ENCODE data around the gene HNRNPM.

HNRNPM gene

DNA sequence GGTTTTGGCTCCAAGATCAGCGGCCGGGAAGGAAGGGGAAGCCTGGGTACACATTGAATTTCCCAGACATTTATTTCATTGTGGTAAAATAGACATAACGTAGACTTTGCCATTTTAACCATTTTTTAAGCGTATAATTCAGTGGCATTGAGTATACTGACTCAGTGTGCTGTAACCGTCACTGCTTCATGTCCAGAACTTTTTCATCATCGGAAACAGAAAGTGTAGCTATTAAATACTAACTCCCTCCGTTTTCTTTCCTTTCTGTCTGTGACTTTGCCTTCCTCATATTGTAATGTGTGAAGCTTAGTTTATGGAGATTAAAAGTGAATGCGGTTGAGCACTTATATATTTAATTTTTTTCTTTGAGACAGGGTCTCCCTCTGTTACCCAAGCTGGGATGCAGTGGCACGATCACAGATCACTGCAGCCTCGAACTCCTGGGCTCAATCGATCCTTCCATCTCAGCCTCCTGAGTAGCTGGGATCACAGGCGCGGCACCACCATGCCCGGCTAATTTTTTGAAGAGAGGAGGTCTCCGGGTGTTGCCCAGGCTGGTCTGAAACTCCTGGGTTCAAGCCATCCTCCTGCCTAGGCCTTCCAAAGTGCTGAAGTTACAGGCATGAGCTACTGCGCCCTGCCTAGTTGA, 1.4 kb downstream of the HNRNPM start:
- H3K4me3 Mint-ChIP-seq: peak overlapping the region; percentile 86
- H3K9me3 Mint-ChIP-seq: no peaks in the 10 kb centered on the region
- no peaks in the 10 kb centered on the region for H3K27me3 Mint-ChIP-seq
- DNase-seq (no peak), ATAC-seq (no peak)
- H3K4me1 Mint-ChIP-seq: peaks cover 53% of the 10 kb centered on the region
- H3K36me3 Mint-ChIP-seq (ENCODE audit: low read depth): peaks cover 32% of the 10 kb centered on the region
- H3K27ac Mint-ChIP-seq: peak overlapping the region; percentile 93

DNA sequence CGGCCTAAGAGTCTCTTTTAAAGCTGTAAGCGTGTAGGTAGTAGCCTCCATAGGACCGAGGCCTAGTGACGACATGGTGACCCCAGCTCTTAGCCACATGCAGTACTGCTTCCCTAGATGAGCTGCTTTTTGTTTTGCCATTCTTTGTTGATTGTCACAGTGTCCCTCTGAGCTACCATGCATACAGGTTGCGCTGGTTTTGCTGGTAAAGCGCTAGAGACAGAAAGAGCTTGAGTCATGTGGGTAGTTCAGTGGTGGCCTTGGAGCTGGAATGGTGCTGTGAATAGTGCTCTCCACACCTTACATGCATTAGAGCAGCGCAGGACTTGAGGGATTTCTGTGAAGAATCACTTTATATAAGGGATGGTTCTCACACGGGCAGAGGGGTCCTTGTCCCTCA, 5.1 kb downstream of the HNRNPM start:
- H3K4me1 Mint-ChIP-seq: peaks cover 81% of the 10 kb centered on the region
- no peaks in the 10 kb centered on the region for H3K9me3 Mint-ChIP-seq
- peak overlapping the region; percentile 14 for H3K4me3 Mint-ChIP-seq
- H3K27me3 Mint-ChIP-seq: no peaks in the 10 kb centered on the region
- H3K36me3 Mint-ChIP-seq (ENCODE audit: low read depth): peaks cover 50% of the 10 kb centered on the region
- no peak for DNase-seq
- no peak for ATAC-seq
- H3K27ac Mint-ChIP-seq: peak overlapping the region; percentile 67

- no peak for ATAC-seq
- peak overlapping the region; percentile 32 for H3K27ac Mint-ChIP-seq
- H3K4me3 Mint-ChIP-seq: peak overlapping the region; percentile 35
- DNase-seq: no peak
- H3K27me3 Mint-ChIP-seq: no peaks in the 10 kb centered on the region
- peaks cover 80% of the 10 kb centered on the region for H3K4me1 Mint-ChIP-seq
- peaks cover 55% of the 10 kb centered on the region for H3K36me3 Mint-ChIP-seq (ENCODE audit: low read depth)
- no peaks in the 10 kb centered on the region for H3K9me3 Mint-ChIP-seq
Observed at GRCh38 chr19:8451377-8451776, 6.6 kb downstream of the HNRNPM start.

DNA sequence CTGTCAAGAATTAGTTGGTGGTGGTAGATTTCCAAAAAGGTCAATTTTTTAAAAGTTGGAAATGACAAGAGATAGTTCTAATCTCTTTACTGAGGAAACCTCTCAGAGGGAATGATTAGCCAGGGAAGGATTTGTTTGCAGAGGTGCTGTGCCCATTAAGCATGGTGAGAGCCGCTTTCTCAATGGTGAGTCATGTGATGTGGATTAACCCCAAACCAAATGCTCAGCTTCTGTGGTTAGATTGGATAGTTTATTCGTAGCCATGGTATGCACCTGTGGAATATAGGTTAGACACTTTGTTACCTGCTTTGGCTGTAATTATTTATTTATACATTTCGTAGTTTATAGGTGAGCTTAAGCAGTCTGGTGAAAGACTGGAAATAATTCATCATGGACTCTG, 7.1 kb downstream of the HNRNPM start:
- ATAC-seq: peak; percentile 70
- peak overlapping the region; percentile 35 for H3K4me3 Mint-ChIP-seq
- DNase-seq: no peak
- no peaks in the 10 kb centered on the region for H3K27me3 Mint-ChIP-seq
- peaks cover 56% of the 10 kb centered on the region for H3K36me3 Mint-ChIP-seq (ENCODE audit: low read depth)
- H3K9me3 Mint-ChIP-seq: no peaks in the 10 kb centered on the region
- peak overlapping the region; percentile 73 for H3K27ac Mint-ChIP-seq
- peaks cover 80% of the 10 kb centered on the region for H3K4me1 Mint-ChIP-seq

DNA sequence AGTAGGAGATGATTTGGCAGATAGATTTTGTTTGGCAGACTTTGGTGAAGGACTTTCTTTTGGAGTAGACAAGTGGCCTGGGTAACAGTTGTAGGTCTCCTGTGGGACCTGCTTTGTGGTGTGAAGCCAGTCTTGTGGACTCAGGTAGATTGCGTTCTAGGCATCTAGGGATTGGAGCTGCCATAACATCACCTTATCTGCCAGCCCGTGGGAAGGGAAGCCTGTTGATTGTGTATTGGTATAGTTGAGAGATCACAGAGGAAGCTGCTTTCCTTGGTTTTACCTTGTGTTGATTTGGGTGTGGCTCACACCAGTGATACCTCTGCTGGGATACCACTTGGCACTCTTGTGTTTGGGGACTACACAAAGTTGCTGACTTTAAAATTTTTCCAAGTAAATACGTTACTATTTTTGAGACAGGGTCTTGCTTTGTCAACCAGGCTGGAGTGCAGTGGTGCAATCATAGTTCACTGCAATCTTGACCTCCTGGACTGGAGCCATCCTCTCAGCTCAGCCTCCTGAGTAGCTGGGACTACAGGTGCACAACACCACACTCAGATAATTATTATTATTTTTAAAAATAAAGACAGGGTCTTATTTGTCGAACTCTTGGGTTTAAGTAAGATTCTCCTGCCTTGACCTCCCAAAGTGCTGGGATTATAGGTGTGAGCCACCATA, 7.8 kb downstream of the HNRNPM start:
- Mint-ChIP-seq H3K27ac (peak overlapping the region; percentile 73), H3K9me3 (no peaks in the 10 kb centered on the region), H3K27me3 (no peaks in the 10 kb centered on the region), H3K4me1 (peaks cover 79% of the 10 kb centered on the region), H3K36me3 (ENCODE audit: low read depth) (peaks cover 56% of the 10 kb centered on the region), H3K4me3 (peak overlapping the region; percentile 48)
- no peak for ATAC-seq
- no peak for DNase-seq

- DNase-seq: no peak
- Mint-ChIP-seq H3K9me3 (no peaks in the 10 kb centered on the region), H3K27me3 (no peaks in the 10 kb centered on the region), H3K36me3 (ENCODE audit: low read depth) (peaks cover 55% of the 10 kb centered on the region), H3K4me3 (no peak overlapping the region), H3K27ac (no peak overlapping the region), H3K4me1 (peaks cover 80% of the 10 kb centered on the region)
- ATAC-seq: no peak
Observed at GRCh38 chr19:8453616-8454015, 8.8 kb downstream of the HNRNPM start.

GRCh38 chr19:8454218-8454617, 9.4 kb downstream of the HNRNPM start:
- Mint-ChIP-seq H3K4me3 (no peak overlapping the region), H3K36me3 (ENCODE audit: low read depth) (peaks cover 55% of the 10 kb centered on the region), H3K27ac (no peak overlapping the region), H3K27me3 (no peaks in the 10 kb centered on the region), H3K4me1 (peaks cover 80% of the 10 kb centered on the region), H3K9me3 (no peaks in the 10 kb centered on the region)
- ATAC-seq (no peak), DNase-seq (no peak)

DNA sequence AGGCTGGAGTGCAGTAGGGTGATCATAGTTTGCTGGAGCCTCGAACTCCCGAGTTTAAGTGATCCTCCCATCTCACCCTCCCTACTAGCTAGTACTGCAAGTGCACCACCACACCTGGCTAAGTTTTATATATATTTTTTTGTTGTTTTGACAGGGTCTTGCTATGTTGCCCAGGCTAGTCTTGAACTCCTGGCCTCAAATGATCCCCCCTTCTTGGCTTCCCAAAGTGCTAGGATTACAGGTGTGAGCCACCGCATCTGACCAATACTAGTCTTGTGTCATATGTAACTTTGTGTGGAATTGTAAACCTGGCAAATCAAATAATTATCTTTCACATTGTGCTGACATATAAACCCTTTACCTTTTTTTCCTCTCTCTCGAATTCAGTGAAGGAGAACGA, 10.2 kb downstream of the HNRNPM start:
- Mint-ChIP-seq H3K4me1 (peaks cover 83% of the 10 kb centered on the region), H3K27ac (peak overlapping the region; percentile 10), H3K36me3 (ENCODE audit: low read depth) (peaks cover 59% of the 10 kb centered on the region), H3K27me3 (no peaks in the 10 kb centered on the region), H3K9me3 (no peaks in the 10 kb centered on the region), H3K4me3 (no peak overlapping the region)
- ATAC-seq (no peak), DNase-seq (no peak)

DNA sequence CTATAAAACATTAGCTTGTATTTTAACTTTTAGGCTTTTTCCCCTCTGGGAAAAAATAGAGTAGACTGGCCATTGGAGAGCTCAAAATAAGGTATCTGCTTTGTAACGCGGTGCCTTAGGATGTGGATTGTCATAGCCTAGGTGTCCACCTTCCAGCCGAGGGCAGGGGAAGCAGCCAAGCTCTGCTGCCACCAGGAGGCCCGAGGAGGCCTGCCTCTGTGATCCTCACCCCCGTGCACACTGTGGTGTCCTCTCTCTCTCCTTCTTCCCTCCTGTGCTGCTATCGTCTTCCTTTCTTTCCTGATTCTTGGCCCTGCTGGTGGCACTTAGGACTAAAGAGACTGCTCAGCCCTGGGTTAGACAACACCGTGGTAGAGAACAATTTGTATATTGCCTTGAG, 11.3 kb downstream of the HNRNPM start:
- H3K9me3 Mint-ChIP-seq: no peaks in the 10 kb centered on the region
- H3K4me1 Mint-ChIP-seq: peaks cover 88% of the 10 kb centered on the region
- H3K27me3 Mint-ChIP-seq: no peaks in the 10 kb centered on the region
- peaks cover 60% of the 10 kb centered on the region for H3K36me3 Mint-ChIP-seq (ENCODE audit: low read depth)
- ATAC-seq (no peak), DNase-seq (no peak)
- no peak overlapping the region for H3K4me3 Mint-ChIP-seq
- no peak overlapping the region for H3K27ac Mint-ChIP-seq

DNA sequence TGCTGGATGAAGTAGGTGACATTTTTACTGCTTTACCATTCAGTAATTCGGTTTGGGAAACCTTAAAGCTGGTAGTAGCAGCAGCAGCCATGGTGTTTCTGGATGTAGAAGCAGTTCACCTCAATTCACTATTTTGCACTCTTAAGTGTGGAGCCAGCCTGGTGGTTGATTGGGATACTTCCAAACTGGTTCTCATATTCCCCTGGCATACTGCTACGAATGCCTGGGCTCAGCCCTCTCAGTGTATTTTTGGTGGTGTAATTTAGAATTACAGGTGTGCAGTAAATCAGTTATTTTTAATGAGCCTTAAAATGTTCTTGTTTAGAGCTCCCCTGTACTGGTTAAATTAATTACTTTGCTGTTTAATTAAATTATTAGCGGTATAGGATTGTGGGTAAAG, 12.4 kb downstream of the HNRNPM start:
- DNase-seq: no peak
- no peaks in the 10 kb centered on the region for H3K27me3 Mint-ChIP-seq
- H3K36me3 Mint-ChIP-seq (ENCODE audit: low read depth): peaks cover 56% of the 10 kb centered on the region
- H3K27ac Mint-ChIP-seq: no peak overlapping the region
- H3K4me1 Mint-ChIP-seq: peaks cover 79% of the 10 kb centered on the region
- H3K9me3 Mint-ChIP-seq: no peaks in the 10 kb centered on the region
- ATAC-seq: no peak
- H3K4me3 Mint-ChIP-seq: no peak overlapping the region

- DNase-seq: no peak
- no peak overlapping the region for H3K27ac Mint-ChIP-seq
- no peak overlapping the region for H3K4me3 Mint-ChIP-seq
- no peaks in the 10 kb centered on the region for H3K27me3 Mint-ChIP-seq
- H3K4me1 Mint-ChIP-seq: peaks cover 74% of the 10 kb centered on the region
- peaks cover 59% of the 10 kb centered on the region for H3K36me3 Mint-ChIP-seq (ENCODE audit: low read depth)
- no peaks in the 10 kb centered on the region for H3K9me3 Mint-ChIP-seq
- ATAC-seq: no peak
Observed at GRCh38 chr19:8457827-8458226, 13.1 kb downstream of the HNRNPM start.

DNA sequence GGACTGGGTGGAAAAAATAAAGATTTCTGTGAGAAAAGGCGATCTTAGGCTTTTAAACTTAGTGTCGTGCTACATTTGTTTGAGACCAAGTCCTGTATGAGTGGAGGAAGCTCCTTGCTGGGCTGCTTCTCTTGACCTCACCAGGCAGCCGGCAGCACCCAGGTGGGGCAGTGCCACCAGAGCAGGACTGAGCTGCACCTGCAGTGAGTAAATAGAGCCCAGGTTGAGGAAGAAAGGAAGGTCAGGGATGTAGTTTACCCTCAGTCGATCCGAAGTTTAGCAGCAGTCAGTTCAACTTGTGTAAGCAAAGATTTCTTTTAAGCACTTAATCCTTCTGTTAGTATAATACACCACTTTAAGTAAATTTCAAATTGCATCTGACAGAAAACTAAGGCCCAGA, 13.6 kb downstream of the HNRNPM start:
- Mint-ChIP-seq H3K4me1 (peaks cover 68% of the 10 kb centered on the region), H3K4me3 (no peak overlapping the region), H3K27me3 (no peaks in the 10 kb centered on the region), H3K9me3 (no peaks in the 10 kb centered on the region), H3K27ac (no peak overlapping the region), H3K36me3 (ENCODE audit: low read depth) (peaks cover 62% of the 10 kb centered on the region)
- no peak for DNase-seq
- no peak for ATAC-seq

- Mint-ChIP-seq H3K4me1 (peaks cover 61% of the 10 kb centered on the region), H3K27ac (no peak overlapping the region), H3K27me3 (no peaks in the 10 kb centered on the region), H3K4me3 (no peak overlapping the region), H3K9me3 (no peaks in the 10 kb centered on the region), H3K36me3 (ENCODE audit: low read depth) (peaks cover 67% of the 10 kb centered on the region)
- DNase-seq (no peak), ATAC-seq (no peak)
Observed at GRCh38 chr19:8459095-8459494, 14.3 kb downstream of the HNRNPM start.

DNA sequence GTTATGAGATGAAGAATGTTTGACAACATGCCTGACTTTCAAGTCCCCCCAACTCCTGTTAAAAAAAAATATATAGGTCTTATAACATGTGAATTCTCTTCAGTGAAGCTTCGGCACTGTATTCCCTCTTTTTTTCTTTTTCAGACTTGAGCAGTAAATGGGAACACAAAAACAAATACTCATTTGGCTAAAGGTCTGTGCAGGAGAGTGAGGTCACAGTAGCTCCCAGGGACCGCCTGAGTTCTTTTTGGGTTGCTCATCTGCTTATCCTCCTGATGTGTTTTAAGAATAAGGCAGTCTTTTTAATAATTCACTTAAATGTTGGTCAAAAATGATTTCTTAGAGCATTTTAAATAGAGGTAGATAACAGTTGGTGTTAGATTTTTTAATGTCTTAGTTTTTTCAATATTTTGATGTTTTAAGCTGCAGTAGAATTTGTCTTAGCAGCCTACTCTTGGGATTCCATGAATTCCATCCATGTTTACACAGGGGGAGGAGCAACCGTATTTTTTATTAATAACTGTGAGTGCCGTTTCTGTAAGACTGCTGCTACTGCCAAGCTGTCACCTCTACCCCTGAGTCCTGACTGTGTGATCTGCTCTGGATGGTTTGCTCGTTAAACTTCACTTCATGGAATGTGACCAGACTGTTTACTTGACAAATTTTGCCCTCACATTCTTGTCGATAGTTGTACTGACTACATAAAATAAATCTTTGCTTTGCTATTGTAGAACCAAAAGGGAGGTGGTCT, 14.9 kb downstream of the HNRNPM start:
- Mint-ChIP-seq H3K36me3 (ENCODE audit: low read depth) (peaks cover 70% of the 10 kb centered on the region), H3K4me3 (no peak overlapping the region), H3K27ac (peak overlapping the region; percentile 80), H3K9me3 (no peaks in the 10 kb centered on the region), H3K4me1 (peaks cover 55% of the 10 kb centered on the region), H3K27me3 (no peaks in the 10 kb centered on the region)
- no peak for DNase-seq
- no peak for ATAC-seq
